ENCODE data around the gene PROSER1.

- TF ChIP-seq GATA2 (IDR thresholded peaks at IDR 0.05; ENCODE audit: low read depth, low read length) (no peak), GATA3 (IDR thresholded peaks at IDR 0.05; ENCODE audit: low read depth, low read length) (no peak)
These were observed 36.1 kb upstream of the PROSER1 start for GRCh38 chr13:39073983-39074382.

Data from SH-SY5Y (cell line).